Endothelial cell of umbilical vein (primary cell): Measurements from ENCODE around the gene KIFAP3. TPM values are rescaled to one million over a fixed set of nuclear protein-coding genes. Genes with fewer than 3 reads are reported as not detected.

Source experiments
- BruUV-seq: library from RNA; stranded (reverse); fragments of 400-500 nt; replicated peaks from 2 replicates; lab custom pipeline; 2021; lab: Mats Ljungman, UMichigan
- CTCF ChIA-PET: fragments of 300-600, 350-600 bp; sonication (Branson Sonifier 250); formaldehyde crosslinking; loops from one replicate; lab custom pipeline; 2021; ENCODE audit warnings: antibody characterized with exemption, inconsistent platforms; lab: Charles Lee
- POLR2A ChIA-PET: fragments of 300-600, 350-600 bp; sonication (Branson Sonifier 250); formaldehyde crosslinking; loops from one replicate; lab custom pipeline; 2021; ENCODE audit warnings: antibody characterized with exemption, inconsistent platforms; lab: Charles Lee
- DNase-seq: peaks from one replicate; pipeline ENCODE4 v3.0.0-alpha.2; 2011; ENCODE audit warnings: low read depth, low spot score
- FAIRE-seq: peaks from 2 replicates; lab custom pipeline; 2011; peaks lifted over from hg19 to GRCh38; lab: Jason Lieb, UNC
- H2AFZ ChIP-seq: 2 replicates; pipeline ENCODE4 v1.6.0; 2012; ENCODE audit warnings: low read depth, low read length, control low read depth, inconsistent platforms
- H3K27ac ChIP-seq: 2 replicates; pipeline ENCODE4 v1.5.1; 2011; ENCODE audit warnings: low read depth, mild to moderate bottlenecking, control low read depth, low read length, moderate library complexity; ENCODE audit not compliant: insufficient read depth
- H3K27me3 ChIP-seq, 2 experiments: 2 replicates each; pipeline versions ENCODE4 v1.6.0 to v1.6.1; 2011; ENCODE audit warnings: low read length in 2 of 2, mixed read lengths in 1 of 2; ENCODE audit not compliant: control insufficient read depth in 2 of 2, insufficient read depth in 2 of 2
- H3K36me3 ChIP-seq, 2 experiments: 2 replicates in 1 of 2; 3 replicates in 1 of 2; pipeline ENCODE4 v1.5.1; 2011; ENCODE audit warnings: low read length in 2 of 2, mild to moderate bottlenecking in 1 of 2, moderate library complexity in 1 of 2; ENCODE audit not compliant: control insufficient read depth in 2 of 2, insufficient read depth in 2 of 2; ENCODE audit errors: extremely low read depth in 1 of 2
- H3K4me1 ChIP-seq: 3 replicates; pipeline ENCODE4 v1.5.1; 2011; ENCODE audit warnings: mild to moderate bottlenecking, low read length; ENCODE audit not compliant: control insufficient read depth, insufficient read depth; ENCODE audit errors: extremely low read depth
- H3K4me2 ChIP-seq: 2 replicates; pipeline ENCODE4 v1.6.1; 2011; ENCODE audit warnings: low read length, control low read depth, mixed read lengths; ENCODE audit not compliant: insufficient read depth
- H3K4me3 ChIP-seq, 3 experiments: fragments of 200-600 bp in 1 of 3; sonication (generic), shearing (Covaris generic) in 1 of 3; replicated peaks in 1 of 3; 2 replicates each; pipeline ENCODE4 v1.5.1; 2011 to 2016; ENCODE audit warnings: control low read depth in 3 of 3, low read length in 3 of 3, mild to moderate bottlenecking in 2 of 3, inconsistent platforms in 1 of 3, low read depth in 1 of 3, moderate library complexity in 1 of 3; ENCODE audit not compliant: insufficient read depth in 1 of 3
- H3K79me2 ChIP-seq: 2 replicates; pipeline ENCODE4 v1.6.0; 2012; ENCODE audit warnings: low read length, inconsistent platforms; ENCODE audit not compliant: control insufficient read depth, insufficient read depth
- H3K9ac ChIP-seq: replicated peaks from 2 replicates; pipeline ENCODE3; 2011; ENCODE audit warnings: low read length, control low read depth; ENCODE audit not compliant: insufficient read depth; ENCODE audit errors: extremely low read depth
- H3K9me1 ChIP-seq: replicated peaks from 3 replicates; pipeline ENCODE4 v1.6.0; 2011; ENCODE audit warnings: mild to moderate bottlenecking, low read length; ENCODE audit not compliant: control insufficient read depth, insufficient read depth; ENCODE audit errors: extremely low read depth
- H3K9me3 ChIP-seq: replicated peaks from 2 replicates; pipeline ENCODE4 v1.5.1; 2012; ENCODE audit warnings: low read length, inconsistent platforms; ENCODE audit not compliant: control insufficient read depth, insufficient read depth
- H4K20me1 ChIP-seq: replicated peaks from 2 replicates; pipeline ENCODE3; 2011; ENCODE audit warnings: mild to moderate bottlenecking, low read length; ENCODE audit not compliant: control insufficient read depth, insufficient read depth; ENCODE audit errors: extremely low read depth
- EZH2 ChIP-seq: IDR thresholded peaks from 2 replicates; pipeline ENCODE4 v1.6.1; 2012; ENCODE audit warnings: borderline replicate concordance, low read depth, mild to moderate bottlenecking, moderate library complexity, low read length, inconsistent platforms; ENCODE audit not compliant: severe bottlenecking
- FOS ChIP-seq: IDR thresholded peaks from 2 replicates; pipeline ENCODE4 v1.6.1; 2011; ENCODE audit warnings: mild to moderate bottlenecking, low read length, moderate library complexity, borderline replicate concordance; ENCODE audit not compliant: insufficient read depth
- GATA2 ChIP-seq: IDR thresholded peaks from 2 replicates; pipeline ENCODE4 v1.7.0; 2011; ENCODE audit warnings: low read depth, mild to moderate bottlenecking, moderate library complexity, mixed read lengths, low read length; ENCODE audit not compliant: insufficient read length, insufficient read depth
- JUN ChIP-seq: IDR thresholded peaks from 2 replicates; pipeline ENCODE4 v1.6.1; 2011; ENCODE audit warnings: borderline replicate concordance, low read depth; ENCODE audit not compliant: insufficient read length, insufficient read depth
- MAX ChIP-seq: IDR thresholded peaks from 2 replicates; pipeline ENCODE4 v1.6.1; 2011; ENCODE audit not compliant: insufficient read depth, insufficient read length
- MYC ChIP-seq: IDR thresholded peaks from one replicate; pipeline ENCODE4 v1.6.1; 2011; ENCODE audit warnings: mild to moderate bottlenecking, low read depth, low read length
- POLR2A ChIP-seq: IDR thresholded peaks from 2 replicates; pipeline ENCODE4 v1.6.1; 2012; ENCODE audit warnings: low read depth, mild to moderate bottlenecking, control low read depth, low read length
- POLR2AphosphoS5 ChIP-seq: IDR thresholded peaks from 2 replicates; pipeline ENCODE4 v1.6.1; 2012; ENCODE audit warnings: low read depth, mild to moderate bottlenecking, control low read depth, low read length, moderate library complexity; ENCODE audit not compliant: insufficient read depth
- dilution Hi-C: fragments of 300-500 bp; cut with MboI; formaldehyde crosslinking; loops from one replicate; pipeline ENCODE4 v1.15.0; 2019; ENCODE audit warnings: low sequenced_read_pairs; ENCODE audit not compliant: extremely low pct_ligation_motif_present
- intact Hi-C: fragments of 100-400 bp; cut with micrococcal nuclease; formaldehyde crosslinking; loops from one replicate; pipeline ENCODE4 v1.10.0; 2022
- polyA plus RNA-seq, 4 experiments: library from polyadenylated mRNA; depleted of rRNA in 3 of 4; stranded (reverse) in 3 of 4; unstranded in 1 of 4; fragments of >200 nt; gene quantifications; 2 replicates each; pipeline versions ENCODE4 v1.2.1 to v1.2.3, GENCODE V29; 2011 to 2012; ENCODE audit warnings: missing spikeins in 1 of 4
- total RNA-seq: library from RNA; stranded (reverse); gene quantifications from 2 replicates; pipeline ENCODE4 v1.2.3, GENCODE V29; 2021
- TF ChIP-seq, protein P1 (sequence below), 2 donors: IDR thresholded peaks; 1 replicate in 1 of 2; 2 replicates in 1 of 2; pipeline ENCODE4 v1.5.1; 2011; ENCODE audit warnings: low read length in 2 of 2, mild to moderate bottlenecking in 2 of 2, moderate library complexity in 2 of 2, control low read depth in 1 of 2, inconsistent platforms in 1 of 2, low read depth in 1 of 2; ENCODE audit not compliant: insufficient read depth in 1 of 2; ENCODE audit errors: extremely low read depth in 1 of 2

The KIFAP3 gene
- total and polyA plus RNA-seq, 2 donors (not counting 3 experiments of a cell fraction or from before 2014, with no cell fraction given), result 6.4 to 17.5 TPM

DNA sequence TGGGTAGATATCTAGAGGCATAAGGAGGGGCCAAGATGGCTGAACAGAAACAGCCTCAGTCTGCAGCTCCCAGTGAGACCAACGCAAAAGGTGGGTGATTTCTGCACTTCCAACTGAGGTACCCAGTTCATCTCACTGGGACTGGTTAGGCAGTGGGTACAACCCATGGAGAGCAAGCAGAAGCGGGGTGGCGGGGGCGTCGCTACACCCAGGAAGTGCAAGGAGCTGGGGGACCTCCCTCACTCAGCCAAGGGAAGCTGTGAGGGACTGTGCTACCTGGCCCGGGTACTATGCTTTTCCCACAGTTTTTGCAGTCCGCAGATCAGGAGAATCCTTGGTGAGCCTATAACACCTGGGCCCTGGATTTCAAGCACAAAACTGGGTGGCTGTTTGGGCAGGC lies 26.0 kb downstream of the KIFAP3 start:
- FAIRE-seq, result no peak
- no peak for DNase-seq
- Histone ChIP-seq H3K4me2 (no peak overlapping the region), H3K36me3 (no peaks in the 10 kb centered on the region), H4K20me1 (no peaks in the 10 kb centered on the region), H3K27ac (no peak overlapping the region), H2AFZ (no peak overlapping the region), H3K4me3 (no peak overlapping the region), H3K9me1 (no peaks in the 10 kb centered on the region), H3K4me1 (no peaks in the 10 kb centered on the region), H3K27me3 (no peaks in the 10 kb centered on the region), H3K9me3 (no peaks in the 10 kb centered on the region), H3K79me2 (no peaks in the 10 kb centered on the region), H3K9ac (no peak overlapping the region)
- BruUV-seq, result no TSS peak
- POLR2A ChIA-PET, result no interaction called here
- CTCF ChIA-PET, result interaction anchor here (1.0 to 1.7 kb wide), 2 partner anchors 29 to 881 kb away, joined by 3 read pairs; no protein-coding TSS in a partner anchor
- dilution Hi-C loops (no loop called here), intact Hi-C loops (no loop called here)
- no peak for TF ChIP-seq FOS
- no peak for TF ChIP-seq POLR2A

DNA sequence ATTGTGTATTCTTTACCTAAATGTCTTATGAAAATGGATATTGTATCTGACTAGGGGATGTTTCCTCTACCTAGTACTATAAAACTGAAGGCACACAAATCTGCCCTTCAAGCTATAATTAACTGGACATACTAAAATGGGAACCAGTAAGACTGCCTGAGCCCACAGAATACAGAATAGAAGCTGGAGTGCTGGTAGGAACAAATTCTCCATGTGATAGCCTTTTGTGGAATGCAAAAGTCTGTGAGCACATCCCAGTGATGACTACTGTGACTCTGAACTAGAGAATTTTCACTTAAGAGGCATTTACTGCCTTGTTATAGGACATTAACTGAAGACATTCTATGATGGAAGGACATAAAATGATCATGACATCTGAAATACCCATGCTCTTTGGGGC lies 30.3 kb downstream of the KIFAP3 start:
- H3K79me2 ChIP-seq, result no peaks in the 10 kb centered on the region
- TF ChIP-seq, protein P1, sequence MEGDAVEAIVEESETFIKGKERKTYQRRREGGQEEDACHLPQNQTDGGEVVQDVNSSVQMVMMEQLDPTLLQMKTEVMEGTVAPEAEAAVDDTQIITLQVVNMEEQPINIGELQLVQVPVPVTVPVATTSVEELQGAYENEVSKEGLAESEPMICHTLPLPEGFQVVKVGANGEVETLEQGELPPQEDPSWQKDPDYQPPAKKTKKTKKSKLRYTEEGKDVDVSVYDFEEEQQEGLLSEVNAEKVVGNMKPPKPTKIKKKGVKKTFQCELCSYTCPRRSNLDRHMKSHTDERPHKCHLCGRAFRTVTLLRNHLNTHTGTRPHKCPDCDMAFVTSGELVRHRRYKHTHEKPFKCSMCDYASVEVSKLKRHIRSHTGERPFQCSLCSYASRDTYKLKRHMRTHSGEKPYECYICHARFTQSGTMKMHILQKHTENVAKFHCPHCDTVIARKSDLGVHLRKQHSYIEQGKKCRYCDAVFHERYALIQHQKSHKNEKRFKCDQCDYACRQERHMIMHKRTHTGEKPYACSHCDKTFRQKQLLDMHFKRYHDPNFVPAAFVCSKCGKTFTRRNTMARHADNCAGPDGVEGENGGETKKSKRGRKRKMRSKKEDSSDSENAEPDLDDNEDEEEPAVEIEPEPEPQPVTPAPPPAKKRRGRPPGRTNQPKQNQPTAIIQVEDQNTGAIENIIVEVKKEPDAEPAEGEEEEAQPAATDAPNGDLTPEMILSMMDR (IDR thresholded peaks at IDR 0.05; ENCODE audit: extremely low read depth in 1 of 2, insufficient read depth in 1 of 2, low read depth in 1 of 2, low read length in 2 of 2), result no peak
- TF ChIP-seq FOS (no peak), POLR2AphosphoS5 (no peak), POLR2A (no peak), JUN (no peak), MYC (no peak), EZH2 (no peak), MAX (no peak), GATA2 (no peak)
- H3K9me3 ChIP-seq, result no peaks in the 10 kb centered on the region
- H3K36me3 ChIP-seq, result no peaks in the 10 kb centered on the region
- no peaks in the 10 kb centered on the region for H4K20me1 ChIP-seq
- POLR2A ChIA-PET, result no interaction called here
- CTCF ChIA-PET, result no interaction called here
- no peak overlapping the region for H3K9ac ChIP-seq
- dilution Hi-C loops (no loop called here), intact Hi-C loops (no loop called here)
- DNase-seq (no peak), FAIRE-seq (no peak)
- no peak overlapping the region for H3K27ac ChIP-seq
- H3K4me2 ChIP-seq, result no peak overlapping the region
- no peak overlapping the region for H2AFZ ChIP-seq
- no peaks in the 10 kb centered on the region for H3K9me1 ChIP-seq
- H3K4me1 ChIP-seq, result no peaks in the 10 kb centered on the region
- H3K27me3 ChIP-seq, result no peaks in the 10 kb centered on the region
- H3K4me3 ChIP-seq, result no peak overlapping the region
- BruUV-seq, result no TSS peak
